HG03520 (cell line): ENCODE results near the gene SPIRE2.
A peak's percentile ranks its signal among the peaks of the same experiment; 100 is the strongest.
"Not testable (repeated sequence)": the region's sequence is repeated elsewhere in the genome, so short reads cannot be mapped to it uniquely, and the experiment has no call there.

Source experiments
- ATAC-seq: cut with Tn5 transposase; IDR thresholded peaks from one replicate; pipeline ENCODE4 v1.9.1; 2021; ENCODE audit warnings: mild to moderate bottlenecking, moderate library complexity; ENCODE audit not compliant: unreplicated experiment

Gene SPIRE2

GRCh38 chr16:89863741-89864526, 35.7 kb downstream of the SPIRE2 start:
- no peak for ATAC-seq

- ATAC-seq = no peak
Measured at GRCh38 chr16:89864527-89864820, 36.2 kb downstream of the SPIRE2 start.

- no peak for ATAC-seq
Measured at GRCh38 chr16:89867918-89868317, 39.6 kb downstream of the SPIRE2 start.

GRCh38 chr16:89869911-89870310, 41.6 kb downstream of the SPIRE2 start:
- ATAC-seq = no peak

- no peak for ATAC-seq
Measured at GRCh38 chr16:89870440-89870839, 42.2 kb downstream of the SPIRE2 start.

- ATAC-seq = no peak
Measured at GRCh38 chr16:89871895-89872294, 43.6 kb downstream of the SPIRE2 start.

GRCh38 chr16:89873109-89873971, 45.1 kb downstream of the SPIRE2 start, which contains the start of gene TCF25:
TCF25 (plus strand) TSS chr16:89873592; CDS start chr16:89873668, 76 bp downstream.
- peak; percentile 18 for ATAC-seq

GRCh38 chr16:89873972-89874689, 45.9 kb downstream of the SPIRE2 start:
- peak; percentile 82 for ATAC-seq

GRCh38 chr16:89879123-89879522, 50.8 kb downstream of the SPIRE2 start:
- not testable (repeated sequence) for ATAC-seq

- ATAC-seq = no peak
Measured at GRCh38 chr16:89880477-89881367, 52.4 kb downstream of the SPIRE2 start.

GRCh38 chr16:89881368-89881730, 53.1 kb downstream of the SPIRE2 start:
- no peak for ATAC-seq

GRCh38 chr16:89883346-89884040, 55.2 kb downstream of the SPIRE2 start:
- ATAC-seq = no peak

GRCh38 chr16:89884041-89884421, 55.8 kb downstream of the SPIRE2 start:
- ATAC-seq = no peak

GRCh38 chr16:89887243-89887642, 59.0 kb downstream of the SPIRE2 start:
- no peak for ATAC-seq

- ATAC-seq = no peak
Measured at GRCh38 chr16:89890200-89890599, 61.9 kb downstream of the SPIRE2 start.

- no peak for ATAC-seq
Measured at GRCh38 chr16:89890886-89891657, 62.8 kb downstream of the SPIRE2 start.

- ATAC-seq = no peak
Measured at GRCh38 chr16:89892055-89892630, 63.9 kb downstream of the SPIRE2 start.

GRCh38 chr16:89892635-89893034, 64.4 kb downstream of the SPIRE2 start:
- no peak for ATAC-seq
